Central memory CD4-positive, alpha-beta T cell (primary cell): ENCODE data around the gene RTP5.
"Not testable (repeated sequence)": the region's sequence is repeated elsewhere in the genome, so short reads cannot be mapped to it uniquely, and the experiment has no call there.

Source experiments
- DNase-seq: peaks from one replicate; pipeline ENCODE4 v3.0.0; 2022

The RTP5 gene

GRCh38 chr2:241871538-241872312 is 2.2 kb downstream of the RTP5 start:
- DNase-seq, result no peak

DNA sequence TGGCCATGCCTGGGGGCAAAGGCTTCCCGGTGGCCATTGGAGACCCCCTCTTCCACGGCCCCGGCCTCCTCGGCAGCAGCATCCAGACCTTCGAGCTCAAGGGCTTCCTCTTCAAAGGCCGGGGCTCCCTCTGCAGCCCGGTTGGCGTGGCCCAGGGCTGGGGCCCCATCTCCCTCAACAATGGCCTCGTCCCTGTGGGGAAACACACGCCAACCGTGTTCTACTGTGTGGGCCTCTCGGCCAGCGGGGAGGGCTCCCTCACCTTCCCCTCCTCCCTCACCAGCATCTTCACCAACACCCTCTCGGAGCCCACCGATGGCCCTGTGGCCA is 2.7 kb downstream of the RTP5 start:
- no peak for DNase-seq

DNA sequence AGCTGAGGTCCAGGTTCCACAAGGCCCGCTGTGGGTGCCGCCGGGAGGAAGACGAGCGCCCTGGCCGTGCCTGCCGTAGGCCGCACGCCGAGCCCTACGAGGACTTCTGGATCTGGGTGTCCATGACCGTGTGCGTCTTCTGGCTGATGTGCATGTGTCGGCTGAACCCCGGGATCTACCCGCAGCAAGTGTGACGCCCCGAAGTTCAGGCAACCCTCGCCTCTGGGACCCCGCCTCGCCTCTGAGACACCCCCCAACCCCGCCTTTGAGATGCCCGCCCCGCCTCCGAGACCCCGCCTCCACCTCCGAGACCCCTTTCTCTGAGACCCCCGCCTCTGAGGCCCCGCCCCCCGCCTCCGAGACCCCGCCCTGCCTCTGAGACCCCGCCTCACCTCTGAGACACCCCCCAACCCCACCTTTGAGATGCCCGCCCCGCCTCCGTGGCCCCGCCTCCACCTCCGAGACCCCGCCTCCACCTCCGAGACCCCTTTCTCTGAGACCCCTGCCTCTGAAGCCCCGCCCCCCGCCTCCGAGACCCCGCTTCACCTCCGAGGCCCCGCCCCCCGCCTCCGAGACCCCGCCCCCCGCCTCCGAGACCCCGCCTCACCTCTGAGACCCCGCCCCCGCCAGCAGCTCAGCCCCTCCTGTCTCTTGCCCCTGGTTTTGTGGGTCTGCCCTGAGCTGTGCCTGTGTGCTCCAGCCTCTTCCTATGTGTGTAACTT is 3.7 kb downstream of the RTP5 start:
- no peak for DNase-seq

DNA sequence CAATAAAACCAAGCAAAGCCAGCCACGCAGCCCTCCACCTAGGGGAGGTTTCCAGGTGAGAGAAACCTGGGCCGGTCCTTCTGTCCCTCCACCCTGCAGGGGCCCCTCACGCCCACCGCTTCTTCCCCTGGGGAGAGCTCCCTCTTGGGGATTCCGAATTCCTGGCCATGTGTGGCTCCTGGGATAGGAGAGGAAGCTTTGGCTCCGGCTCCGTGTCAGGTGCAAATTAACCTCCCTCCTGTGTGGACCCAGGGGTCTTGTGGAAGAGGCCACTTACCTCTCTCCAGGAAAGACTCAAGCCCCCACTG is 4.2 kb downstream of the RTP5 start:
- DNase-seq, result no peak

DNA sequence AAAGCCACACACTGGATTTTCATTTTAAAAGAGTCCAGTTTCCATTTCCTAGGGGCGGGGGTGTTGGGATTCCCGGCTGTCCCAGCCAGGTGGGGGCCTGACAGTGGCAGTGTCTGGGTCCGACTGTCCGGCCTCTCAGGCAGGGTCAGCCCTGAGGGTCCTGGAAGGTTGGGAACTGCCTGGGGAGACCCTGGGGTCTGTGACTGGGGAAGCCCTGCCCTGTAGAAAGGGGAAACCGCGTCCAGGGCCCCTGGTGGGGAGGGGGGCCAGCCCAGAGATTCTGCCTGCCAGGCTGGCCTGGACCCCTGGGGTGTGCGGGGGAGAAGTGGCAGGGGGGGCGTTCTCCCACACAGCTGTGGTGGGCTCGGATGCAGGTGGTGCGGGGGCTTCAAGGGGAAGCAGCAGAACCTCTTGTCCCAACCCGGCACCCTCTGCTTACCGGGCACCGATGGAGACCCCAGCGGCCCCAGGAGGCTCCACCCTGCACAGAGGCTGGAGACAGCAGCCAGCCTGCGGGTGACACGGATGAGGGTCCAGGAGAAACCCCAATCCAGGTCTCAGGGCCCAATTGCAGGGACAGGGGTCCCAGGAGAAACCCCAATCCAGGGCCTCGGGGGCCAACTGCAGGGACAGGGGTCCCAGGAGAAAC is 4.9 kb downstream of the RTP5 start:
- DNase-seq, result no peak

DNA sequence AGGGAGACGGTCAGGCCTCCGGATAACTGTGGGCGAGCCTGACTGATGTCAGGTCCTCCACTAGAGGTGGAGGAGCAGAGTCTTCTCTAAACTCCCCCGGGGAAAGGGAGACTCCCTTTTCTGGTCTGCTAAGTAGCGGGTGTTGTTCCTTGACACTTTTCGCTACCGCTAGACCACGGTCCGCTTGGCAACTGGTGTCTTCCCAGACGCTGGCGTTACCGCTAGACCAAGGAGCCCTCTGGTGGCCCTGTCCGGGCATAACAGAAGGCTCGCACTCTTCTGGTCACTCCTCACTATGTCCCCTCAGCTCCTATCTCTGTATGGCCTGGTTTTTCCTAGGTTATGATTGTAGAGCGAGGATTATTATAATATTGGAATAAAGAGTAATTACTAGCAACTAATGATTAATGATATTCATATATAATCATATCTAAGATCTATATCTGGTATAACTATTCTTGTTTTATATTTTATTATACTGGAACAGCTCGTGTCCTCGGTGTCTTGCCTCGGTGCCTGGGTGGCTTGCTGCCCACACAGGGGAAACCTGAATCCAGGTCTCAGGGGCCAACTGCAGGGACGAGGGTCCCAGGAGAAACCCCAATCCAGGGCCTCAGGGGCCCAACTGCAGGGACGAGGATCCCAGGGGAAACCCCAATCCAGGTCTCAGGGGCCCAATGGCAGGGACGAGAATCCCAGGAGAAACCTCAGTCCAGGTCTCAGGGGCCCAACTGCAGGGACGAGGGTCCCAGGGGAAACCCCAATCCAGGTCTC is 6.4 kb downstream of the RTP5 start:
- not testable (repeated sequence) for DNase-seq

- DNase-seq, result no peak
Observed at GRCh38 chr2:241876528-241877196, 7.1 kb downstream of the RTP5 start.

GRCh38 chr2:241877197-241877685 is 7.7 kb downstream of the RTP5 start:
- DNase-seq, result no peak

- peak; percentile 72 for DNase-seq
Observed at GRCh38 chr2:241877989-241878970, 8.8 kb downstream of the RTP5 start.

GRCh38 chr2:241879326-241879725 is 9.8 kb downstream of the RTP5 start:
- no peak for DNase-seq

- no peak for DNase-seq
Observed at GRCh38 chr2:241880311-241881073, 11.0 kb downstream of the RTP5 start.

DNA sequence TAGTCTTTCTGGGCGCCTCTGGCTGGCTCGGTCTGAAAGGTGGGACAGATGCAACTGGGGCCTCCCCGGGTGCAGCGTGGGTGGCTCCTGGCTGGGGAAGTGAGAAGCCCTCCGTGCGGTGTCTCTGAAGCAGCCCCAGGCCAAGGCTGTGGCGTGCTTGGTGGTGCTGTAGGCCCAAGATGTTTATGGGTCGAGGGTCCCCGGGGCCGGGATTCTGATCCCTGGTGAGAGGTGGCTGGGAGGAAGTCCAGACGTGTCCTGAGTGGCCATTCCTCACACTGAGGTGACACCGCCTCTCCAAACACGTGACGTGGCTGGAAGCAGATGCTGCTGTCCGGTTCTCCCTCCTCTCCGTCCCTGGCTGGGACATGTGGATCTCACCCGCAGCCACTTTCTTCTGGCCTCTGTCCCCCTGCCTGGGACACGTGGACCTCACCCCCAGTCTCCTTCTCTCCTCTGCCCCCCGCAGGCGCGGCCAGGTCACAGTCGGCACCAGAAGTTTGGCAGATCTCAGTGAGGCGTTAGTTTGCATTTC is 12.6 kb downstream of the RTP5 start:
- peak; percentile 16 for DNase-seq

- DNase-seq, result no peak
Observed at GRCh38 chr2:241884951-241885290, 15.4 kb downstream of the RTP5 start.

GRCh38 chr2:241885291-241885945 is 15.9 kb downstream of the RTP5 start:
- DNase-seq, result no peak

GRCh38 chr2:241885946-241886643 is 16.6 kb downstream of the RTP5 start:
- DNase-seq, result no peak

- no peak for DNase-seq
Observed at GRCh38 chr2:241886840-241887447, 17.4 kb downstream of the RTP5 start.

- no peak for DNase-seq
Observed at GRCh38 chr2:241887806-241888522, 18.4 kb downstream of the RTP5 start.

DNA sequence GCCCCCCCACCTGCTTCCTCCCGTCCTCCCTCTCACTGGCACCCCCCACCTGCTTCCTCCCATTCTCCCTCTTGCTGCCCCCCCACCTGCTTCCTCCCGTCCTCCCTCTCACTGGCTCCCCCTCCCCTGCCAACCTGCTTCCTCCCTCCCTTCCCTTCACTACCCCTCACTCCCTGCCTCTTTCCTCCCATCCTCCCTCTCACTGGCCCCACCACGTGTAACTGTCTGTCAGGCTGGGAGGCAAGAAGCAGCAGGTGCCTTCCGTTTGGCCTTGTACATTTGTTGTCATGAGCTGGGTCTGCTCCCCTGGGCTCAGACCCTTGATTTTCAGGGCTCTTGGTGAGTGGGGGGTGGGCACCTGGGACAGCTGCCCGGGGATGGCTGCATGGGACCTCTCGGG is 19.1 kb downstream of the RTP5 start:
- no peak for DNase-seq
